Fibroblast of skin of back (primary cell): ENCODE measurements around the gene RASL10A.

Experiments
- DNase-seq: peaks from one replicate; pipeline ENCODE4 v3.0.0-alpha.2; 2013

RASL10A gene

DNA sequence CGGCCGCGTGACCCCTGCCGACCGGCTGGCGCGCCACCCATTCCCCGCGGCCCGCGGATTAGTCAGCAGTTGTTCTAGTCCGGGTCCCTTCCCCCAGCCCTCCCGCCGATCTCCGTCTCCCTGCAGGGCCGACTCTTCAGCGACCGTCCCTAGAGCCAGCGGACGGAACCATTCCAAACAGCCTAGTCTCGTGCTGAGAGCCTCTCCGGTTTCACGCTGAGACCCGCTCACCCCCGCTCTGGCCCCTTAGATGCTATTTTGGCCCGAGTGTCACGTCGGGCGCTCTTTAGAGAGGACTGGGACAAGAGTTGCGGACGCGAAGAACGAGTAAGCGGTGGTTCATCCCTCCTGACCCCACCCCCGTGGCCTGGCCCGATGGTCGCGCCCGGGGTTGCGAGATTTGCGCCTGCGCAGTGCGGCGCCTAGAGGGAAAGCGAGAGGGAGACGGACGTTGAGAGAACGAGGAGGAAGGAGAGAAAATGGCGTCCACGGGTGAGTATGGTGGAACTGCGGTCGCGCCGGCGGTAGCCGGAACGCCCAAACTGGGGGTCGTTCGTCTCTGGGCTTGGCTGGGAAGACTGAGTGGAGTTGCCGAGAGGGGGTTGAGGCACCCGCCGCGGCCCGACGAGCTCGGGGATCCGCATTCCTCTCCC lies 47.5 kb downstream of the RASL10A start, which contains the start of the genes EWSR1 and RHBDD3:
TSS of gene EWSR1 (plus strand) at position 411 of the 653 bp plus-strand sequence. CDS start at position 480, 69 bp downstream.
TSS of gene RHBDD3 (minus strand) at position 124 of the 653 bp plus-strand sequence. CDS start 2,355 bp downstream, outside the sequence.
- peak; percentile 97 for DNase-seq

DNA sequence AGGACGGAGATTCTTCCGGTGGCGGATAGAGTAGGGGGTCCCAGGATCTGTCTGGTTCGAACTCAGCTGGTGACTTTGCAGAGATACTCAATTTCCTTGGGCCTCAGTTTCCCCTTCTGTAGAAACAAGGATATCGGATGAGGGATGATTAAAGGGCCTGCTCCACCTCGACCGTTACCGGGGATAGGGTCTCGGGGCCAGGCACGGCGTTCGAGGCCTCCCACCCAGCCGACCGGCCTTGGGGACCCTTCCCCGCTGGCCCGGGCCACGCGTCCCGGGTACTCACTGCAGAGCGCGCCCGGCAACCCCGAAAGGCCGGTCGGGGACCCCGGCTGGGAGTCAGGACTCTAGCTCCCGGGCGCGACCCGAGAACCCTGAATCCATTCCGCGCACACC lies 48.0 kb downstream of the RASL10A start:
- DNase-seq = no peak

- peak; percentile 39 for DNase-seq
Observed at GRCh38 chr22:29266564-29267461, 48.7 kb downstream of the RASL10A start.

GRCh38 chr22:29265929-29266328 lies 49.6 kb downstream of the RASL10A start:
- no peak for DNase-seq

DNA sequence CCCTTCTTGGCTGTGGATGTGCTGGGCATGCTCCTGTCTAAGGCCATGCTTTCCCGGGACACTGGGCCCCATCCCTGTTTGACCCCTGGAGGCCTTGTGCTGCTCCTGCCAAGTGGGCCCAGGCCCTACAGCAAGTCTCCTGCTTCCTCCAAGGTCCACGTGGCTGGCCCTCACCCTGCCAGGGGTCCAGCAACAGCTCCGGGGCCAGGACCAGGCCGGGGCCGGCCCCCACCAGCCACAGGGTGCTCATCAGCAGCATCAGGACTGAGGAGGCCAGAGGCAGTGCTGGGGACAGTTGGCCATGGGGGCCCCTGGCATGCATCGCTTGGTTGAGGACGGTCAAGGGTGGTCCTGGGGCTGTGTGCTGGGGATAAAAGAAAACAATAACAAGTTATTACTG lies 50.2 kb downstream of the RASL10A start:
- no peak for DNase-seq

DNA sequence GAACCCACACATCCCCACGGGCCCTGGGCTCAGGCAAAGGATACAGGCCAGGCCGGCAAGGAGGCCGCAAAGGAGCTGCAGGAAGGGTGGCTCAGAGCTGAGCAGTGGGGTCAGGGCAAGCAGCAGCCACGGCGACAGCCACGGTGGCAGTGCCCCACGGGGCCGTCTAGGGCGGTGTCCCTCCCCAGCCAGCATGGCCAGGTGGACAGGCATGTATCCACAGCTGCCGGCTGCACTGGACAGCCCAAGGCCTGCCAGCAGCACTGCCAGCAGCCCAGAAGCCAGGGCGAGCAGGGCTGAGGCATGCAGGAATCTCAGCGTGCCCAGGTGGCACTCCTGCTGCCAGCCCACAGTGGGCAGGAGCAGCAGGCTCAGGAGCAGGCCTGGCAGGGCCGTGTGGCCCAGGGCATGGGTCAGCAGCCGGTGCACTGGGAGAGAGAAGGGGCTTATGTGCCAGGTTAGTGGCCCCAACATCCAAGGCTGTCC lies 51.7 kb downstream of the RASL10A start:
- no peak for DNase-seq
